Measurements from ENCODE around the gene MED9.

The MED9 gene

DNA sequence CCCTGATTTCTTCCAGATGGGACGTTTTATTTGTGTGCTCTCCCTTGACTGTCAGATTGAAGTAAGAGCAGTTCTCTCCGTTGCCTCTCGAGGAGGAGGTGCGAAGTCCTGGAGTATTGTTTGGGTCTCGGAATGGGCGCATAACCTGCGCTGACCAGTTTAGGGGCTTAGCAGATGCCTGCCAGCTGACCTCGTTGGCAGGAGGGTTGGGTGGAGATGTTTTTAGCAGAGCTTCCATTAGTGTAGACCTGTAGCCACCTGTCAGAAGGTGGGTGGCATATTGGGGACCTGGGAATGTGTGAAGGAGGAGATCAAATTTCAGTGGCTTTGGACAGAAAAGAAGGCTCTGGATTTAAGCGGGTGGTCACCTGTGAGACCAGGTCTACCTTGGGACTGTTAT lies 15.8 kb downstream of the MED9 start:
- no peak for TF ChIP-seq EZH2 (IDR thresholded peaks at IDR 0.05; ENCODE audit: borderline replicate concordance, low read length)
- TF ChIP-seq, protein P1, sequence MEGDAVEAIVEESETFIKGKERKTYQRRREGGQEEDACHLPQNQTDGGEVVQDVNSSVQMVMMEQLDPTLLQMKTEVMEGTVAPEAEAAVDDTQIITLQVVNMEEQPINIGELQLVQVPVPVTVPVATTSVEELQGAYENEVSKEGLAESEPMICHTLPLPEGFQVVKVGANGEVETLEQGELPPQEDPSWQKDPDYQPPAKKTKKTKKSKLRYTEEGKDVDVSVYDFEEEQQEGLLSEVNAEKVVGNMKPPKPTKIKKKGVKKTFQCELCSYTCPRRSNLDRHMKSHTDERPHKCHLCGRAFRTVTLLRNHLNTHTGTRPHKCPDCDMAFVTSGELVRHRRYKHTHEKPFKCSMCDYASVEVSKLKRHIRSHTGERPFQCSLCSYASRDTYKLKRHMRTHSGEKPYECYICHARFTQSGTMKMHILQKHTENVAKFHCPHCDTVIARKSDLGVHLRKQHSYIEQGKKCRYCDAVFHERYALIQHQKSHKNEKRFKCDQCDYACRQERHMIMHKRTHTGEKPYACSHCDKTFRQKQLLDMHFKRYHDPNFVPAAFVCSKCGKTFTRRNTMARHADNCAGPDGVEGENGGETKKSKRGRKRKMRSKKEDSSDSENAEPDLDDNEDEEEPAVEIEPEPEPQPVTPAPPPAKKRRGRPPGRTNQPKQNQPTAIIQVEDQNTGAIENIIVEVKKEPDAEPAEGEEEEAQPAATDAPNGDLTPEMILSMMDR (IDR thresholded peaks at IDR 0.05; ENCODE audit: low read length) = no peak
- no peaks in the 10 kb centered on the region for H4K20me1 ChIP-seq (ENCODE audit: insufficient read depth, low read length)
- H2AFZ ChIP-seq (ENCODE audit: low read length) = no peak overlapping the region
- H3K9ac ChIP-seq (ENCODE audit: low read length) = no peak overlapping the region
- no peaks in the 10 kb centered on the region for H3F3A ChIP-seq (ENCODE audit: insufficient read depth, low read length)
- no peaks in the 10 kb centered on the region for H3K27me3 ChIP-seq (ENCODE audit: insufficient read depth, low read length)
- H3K4me2 ChIP-seq (ENCODE audit: low read length) = no peak overlapping the region
- peaks cover 3% of the 10 kb centered on the region for H3K4me1 ChIP-seq (ENCODE audit: insufficient read depth, low read length, severe bottlenecking)
- H3K4me3 ChIP-seq (ENCODE audit: low read depth, low read length, poor library complexity, severe bottlenecking) = no peak overlapping the region
- H3K27ac ChIP-seq (ENCODE audit: low read depth, low read length, poor library complexity, severe bottlenecking) = no peak overlapping the region
- no peaks in the 10 kb centered on the region for H3K9me3 ChIP-seq (ENCODE audit: low read length)
- H3K79me2 ChIP-seq (ENCODE audit: insufficient read depth, low read length) = no peaks in the 10 kb centered on the region
- no peaks in the 10 kb centered on the region for H3K9me2 ChIP-seq (ENCODE audit: low read depth, low read length)
- H3K36me3 ChIP-seq (ENCODE audit: insufficient read depth, low read length) = peaks cover 42% of the 10 kb centered on the region

DNA sequence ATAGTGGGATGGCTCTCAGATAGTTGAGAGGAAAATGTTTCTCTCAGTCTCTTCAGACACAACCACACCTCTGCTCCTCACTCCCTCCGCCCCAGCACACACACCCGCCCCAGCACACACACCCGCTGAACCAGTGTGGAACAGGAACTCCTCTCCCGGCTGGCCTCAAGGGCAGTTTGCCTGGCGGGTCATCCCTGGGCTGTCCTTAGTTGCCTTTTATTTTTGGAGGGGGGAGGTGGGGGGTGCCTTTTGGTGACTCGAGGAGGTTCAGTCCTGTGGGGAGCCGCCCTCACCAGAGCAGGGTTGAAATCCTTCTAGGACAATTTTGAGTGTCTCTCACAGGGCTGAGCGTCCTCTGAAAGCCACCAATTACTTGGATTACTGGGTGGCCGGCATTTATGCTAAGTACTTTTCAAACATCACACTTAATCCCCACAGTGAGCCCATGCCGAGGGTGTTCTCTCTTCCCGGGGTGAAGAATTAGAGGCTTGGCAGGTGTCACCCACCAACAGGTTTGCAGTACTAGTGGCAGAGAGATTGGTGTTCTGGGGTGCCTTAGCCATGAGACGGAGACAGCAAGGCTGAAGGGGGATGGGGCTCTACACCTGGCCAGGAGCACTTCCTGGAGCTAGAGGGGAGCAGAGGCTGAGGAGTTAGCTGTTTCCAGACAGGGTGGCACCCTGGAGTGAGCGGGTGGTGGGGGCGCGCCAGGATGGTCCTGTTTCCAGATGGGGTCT lies 16.6 kb downstream of the MED9 start:
- H3K79me2 ChIP-seq (ENCODE audit: insufficient read depth, low read length) = no peaks in the 10 kb centered on the region
- no peak overlapping the region for H2AFZ ChIP-seq (ENCODE audit: low read length)
- TF ChIP-seq, protein P1 (IDR thresholded peaks at IDR 0.05; ENCODE audit: low read length) = no peak
- TF ChIP-seq EZH2 (IDR thresholded peaks at IDR 0.05; ENCODE audit: borderline replicate concordance, low read length) = no peak
- H3K9me3 ChIP-seq (ENCODE audit: low read length) = no peaks in the 10 kb centered on the region
- H3K9ac ChIP-seq (ENCODE audit: low read length) = no peak overlapping the region
- H3K4me1 ChIP-seq (ENCODE audit: insufficient read depth, low read length, severe bottlenecking) = peaks cover 3% of the 10 kb centered on the region
- H4K20me1 ChIP-seq (ENCODE audit: insufficient read depth, low read length) = no peaks in the 10 kb centered on the region
- no peaks in the 10 kb centered on the region for H3F3A ChIP-seq (ENCODE audit: insufficient read depth, low read length)
- peaks cover 33% of the 10 kb centered on the region for H3K36me3 ChIP-seq (ENCODE audit: insufficient read depth, low read length)
- H3K27me3 ChIP-seq (ENCODE audit: insufficient read depth, low read length) = no peaks in the 10 kb centered on the region
- H3K9me2 ChIP-seq (ENCODE audit: low read depth, low read length) = no peaks in the 10 kb centered on the region
- H3K4me3 ChIP-seq (ENCODE audit: low read depth, low read length, poor library complexity, severe bottlenecking) = no peak overlapping the region
- no peak overlapping the region for H3K27ac ChIP-seq (ENCODE audit: low read depth, low read length, poor library complexity, severe bottlenecking)
- H3K4me2 ChIP-seq (ENCODE audit: low read length) = no peak overlapping the region

DNA sequence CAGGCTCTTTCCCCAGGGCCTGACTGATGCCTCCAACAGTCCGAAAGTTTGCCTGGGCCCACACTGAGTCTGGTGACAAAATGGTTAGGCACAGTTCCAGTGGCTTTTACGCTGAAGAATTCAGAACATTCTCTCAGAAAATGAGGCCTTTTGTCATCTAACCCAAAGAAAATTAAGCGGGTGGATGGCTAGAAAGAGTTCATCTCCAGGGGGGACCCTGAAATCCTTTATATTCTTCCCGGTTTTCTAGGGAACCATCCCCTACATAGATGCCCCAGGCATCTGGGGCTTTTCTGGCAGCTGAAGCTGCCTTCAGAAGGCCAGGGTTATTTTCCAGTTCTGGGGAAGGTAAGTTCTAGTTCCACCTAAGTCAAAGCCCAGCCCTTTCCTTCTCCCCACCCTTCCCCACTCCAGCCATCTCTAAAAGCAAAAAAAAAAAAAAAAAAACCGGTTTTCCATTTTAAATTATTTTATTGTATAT lies 17.2 kb downstream of the MED9 start:
- H3K27ac ChIP-seq (ENCODE audit: low read depth, low read length, poor library complexity, severe bottlenecking) = no peak overlapping the region
- H3K79me2 ChIP-seq (ENCODE audit: insufficient read depth, low read length) = no peaks in the 10 kb centered on the region
- H3K4me1 ChIP-seq (ENCODE audit: insufficient read depth, low read length, severe bottlenecking) = peaks cover 3% of the 10 kb centered on the region
- no peak overlapping the region for H3K4me2 ChIP-seq (ENCODE audit: low read length)
- H3K36me3 ChIP-seq (ENCODE audit: insufficient read depth, low read length) = peaks cover 33% of the 10 kb centered on the region
- H3K9me2 ChIP-seq (ENCODE audit: low read depth, low read length) = no peaks in the 10 kb centered on the region
- TF ChIP-seq, protein P1 (IDR thresholded peaks at IDR 0.05; ENCODE audit: low read length) = no peak
- TF ChIP-seq EZH2 (IDR thresholded peaks at IDR 0.05; ENCODE audit: borderline replicate concordance, low read length) = no peak
- H3K9ac ChIP-seq (ENCODE audit: low read length) = no peak overlapping the region
- H3K4me3 ChIP-seq (ENCODE audit: low read depth, low read length, poor library complexity, severe bottlenecking) = no peak overlapping the region
- no peaks in the 10 kb centered on the region for H3K9me3 ChIP-seq (ENCODE audit: low read length)
- H3F3A ChIP-seq (ENCODE audit: insufficient read depth, low read length) = no peaks in the 10 kb centered on the region
- H4K20me1 ChIP-seq (ENCODE audit: insufficient read depth, low read length) = no peaks in the 10 kb centered on the region
- H3K27me3 ChIP-seq (ENCODE audit: insufficient read depth, low read length) = no peaks in the 10 kb centered on the region
- H2AFZ ChIP-seq (ENCODE audit: low read length) = no peak overlapping the region
